HG03442 (cell line): Measurements from ENCODE around the gene PCLO.
"Not testable (repeated sequence)": the region's sequence is repeated elsewhere in the genome, so short reads cannot be mapped to it uniquely, and the experiment has no call there.

Experiments used
- ATAC-seq: cut with Tn5 transposase; IDR thresholded peaks from one replicate; pipeline ENCODE4 v1.9.1; 2021; ENCODE audit warnings: mild to moderate bottlenecking, moderate library complexity; ENCODE audit not compliant: unreplicated experiment

PCLO gene

GRCh38 chr7:83053965-83054364, 108.7 kb downstream of the PCLO start:
- ATAC-seq: no peak

DNA sequence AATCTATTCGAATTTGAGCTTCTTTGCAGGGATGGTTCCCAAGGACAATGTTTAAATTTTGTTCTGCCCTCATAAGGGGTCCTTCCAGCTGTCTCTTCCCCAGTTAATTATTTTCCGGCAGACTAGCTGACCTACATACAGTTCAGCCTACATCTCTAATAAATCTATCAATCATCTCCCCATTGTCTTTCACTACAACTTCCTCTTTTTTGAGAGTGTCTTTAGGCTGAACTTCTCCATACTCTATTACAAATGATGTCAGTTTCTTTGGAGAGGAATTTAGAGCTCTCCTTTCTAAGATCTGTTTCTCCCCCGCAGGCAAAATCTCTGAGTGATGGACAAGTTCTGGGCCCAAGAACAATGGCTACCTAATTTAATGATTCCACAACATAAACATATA, 122.2 kb downstream of the PCLO start:
- no peak for ATAC-seq

- ATAC-seq: no peak
These were observed 123.9 kb downstream of the PCLO start for GRCh38 chr7:83038787-83039186.

DNA sequence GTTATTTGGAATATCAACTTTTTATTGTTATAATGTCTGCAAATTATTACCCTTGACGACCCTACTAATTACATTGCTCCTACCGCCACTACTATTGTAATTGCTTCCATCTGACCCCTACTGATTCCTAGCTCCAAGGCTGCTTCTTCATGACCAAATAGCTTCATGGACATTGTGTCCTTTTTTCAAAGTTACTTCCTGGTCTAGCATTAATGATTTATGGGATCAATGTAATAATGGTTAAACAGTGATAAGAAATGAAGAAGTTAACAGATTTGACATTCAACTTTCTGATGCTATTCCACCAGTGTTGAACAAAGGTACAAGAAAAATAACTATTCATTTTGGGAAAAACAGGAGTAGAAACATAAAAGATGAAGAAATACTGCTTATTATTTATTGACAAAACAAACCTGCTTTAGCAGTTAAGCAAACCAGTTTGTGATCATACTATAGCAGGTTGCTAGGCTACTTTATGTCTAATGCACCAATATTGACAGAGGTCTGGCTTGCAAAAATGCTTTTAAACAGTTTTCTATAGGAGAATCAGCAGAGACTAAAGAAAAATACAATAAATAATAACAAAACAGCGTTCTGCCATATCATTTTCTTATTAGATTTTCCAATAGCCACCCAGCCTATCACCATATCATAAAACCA, 125.8 kb downstream of the PCLO start:
- no peak for ATAC-seq

GRCh38 chr7:83036130-83036529, 126.6 kb downstream of the PCLO start:
- no peak for ATAC-seq

- ATAC-seq: no peak
These were observed 130.5 kb downstream of the PCLO start for GRCh38 chr7:83032195-83032594.

DNA sequence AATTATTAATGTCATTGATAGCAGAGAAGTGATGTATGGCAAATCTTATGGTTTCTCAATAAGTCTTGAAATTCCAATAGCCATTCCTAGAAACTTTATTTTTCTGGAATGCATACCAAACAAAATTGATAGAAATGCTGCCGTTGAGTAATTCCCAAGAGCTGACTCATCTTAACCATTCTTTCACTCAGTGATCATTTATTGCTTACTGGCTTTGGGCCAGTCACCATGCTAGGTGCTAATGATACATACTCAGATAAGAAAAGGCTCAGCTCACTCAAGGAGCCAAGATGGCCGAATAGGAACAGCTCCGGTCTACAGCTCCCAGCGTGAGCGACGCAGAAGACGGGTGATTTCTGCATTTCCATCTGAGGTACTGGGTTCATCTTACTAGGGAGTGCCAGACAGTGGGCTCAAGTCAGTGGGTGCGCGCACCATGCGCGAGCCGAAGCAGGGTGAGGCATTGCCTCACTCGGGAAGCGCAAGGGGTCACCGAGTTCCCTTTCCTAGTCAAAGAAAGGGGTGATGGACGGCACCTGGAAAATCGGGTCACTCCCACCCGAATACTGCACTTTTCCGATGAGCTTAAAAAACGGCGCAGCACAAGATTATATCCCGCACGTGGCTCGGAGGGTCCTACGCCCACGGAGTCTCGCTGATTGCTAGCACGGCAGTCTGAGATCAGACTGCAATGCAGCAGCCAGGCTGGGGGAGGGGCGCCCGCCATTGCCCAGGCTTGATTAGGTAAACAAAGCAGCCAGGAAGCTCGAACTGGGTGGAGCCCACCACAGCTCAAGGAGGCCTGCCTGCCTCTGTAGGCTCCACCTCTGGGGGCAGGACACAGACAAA, 138.6 kb downstream of the PCLO start:
- not testable (repeated sequence) for ATAC-seq

GRCh38 chr7:83021032-83021431, 141.7 kb downstream of the PCLO start:
- no peak for ATAC-seq

DNA sequence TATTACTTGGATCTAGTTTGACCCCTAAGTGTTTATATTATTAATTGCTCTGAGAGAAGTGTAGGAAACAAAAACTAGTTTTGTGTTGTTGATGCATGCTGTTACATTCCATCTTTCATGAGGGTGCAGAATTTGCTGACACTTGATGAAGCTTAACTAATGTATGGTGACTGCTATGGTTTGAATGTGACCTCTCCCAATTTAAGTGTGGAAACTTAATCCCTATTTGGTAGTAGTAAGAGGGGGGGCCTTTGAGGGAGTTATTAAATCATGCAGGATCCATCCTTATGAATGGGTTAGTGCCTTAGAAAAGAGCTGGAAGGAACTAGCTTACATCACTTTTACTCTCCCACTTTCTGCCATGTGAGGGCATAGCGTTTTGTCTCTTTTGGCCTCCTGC, 142.5 kb downstream of the PCLO start:
- ATAC-seq: no peak

GRCh38 chr7:83015916-83016315, 146.8 kb downstream of the PCLO start:
- ATAC-seq: no peak

- ATAC-seq: no peak
These were observed 148.1 kb downstream of the PCLO start for GRCh38 chr7:83014546-83014945.

- ATAC-seq: no peak
These were observed 150.7 kb downstream of the PCLO start for GRCh38 chr7:83011954-83012353.

DNA sequence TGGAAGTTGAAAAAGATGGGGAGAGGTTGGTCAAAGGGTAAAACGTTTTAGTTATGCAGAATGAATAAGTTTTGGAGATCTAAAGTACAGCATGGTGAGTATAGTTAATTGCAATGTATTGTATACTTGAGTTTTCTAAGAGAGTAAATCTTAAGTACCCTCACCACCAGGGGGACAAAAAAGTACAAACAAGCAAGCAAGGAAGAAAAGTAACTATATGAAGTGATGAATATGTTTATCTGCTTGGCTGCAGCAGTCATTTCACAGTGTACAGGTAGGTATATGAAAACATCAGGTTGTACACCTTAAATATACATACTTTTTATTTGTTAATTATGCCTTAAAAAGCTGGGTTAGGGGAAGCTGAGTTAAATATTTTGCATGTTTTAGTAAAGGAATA, 157.3 kb downstream of the PCLO start:
- no peak for ATAC-seq

DNA sequence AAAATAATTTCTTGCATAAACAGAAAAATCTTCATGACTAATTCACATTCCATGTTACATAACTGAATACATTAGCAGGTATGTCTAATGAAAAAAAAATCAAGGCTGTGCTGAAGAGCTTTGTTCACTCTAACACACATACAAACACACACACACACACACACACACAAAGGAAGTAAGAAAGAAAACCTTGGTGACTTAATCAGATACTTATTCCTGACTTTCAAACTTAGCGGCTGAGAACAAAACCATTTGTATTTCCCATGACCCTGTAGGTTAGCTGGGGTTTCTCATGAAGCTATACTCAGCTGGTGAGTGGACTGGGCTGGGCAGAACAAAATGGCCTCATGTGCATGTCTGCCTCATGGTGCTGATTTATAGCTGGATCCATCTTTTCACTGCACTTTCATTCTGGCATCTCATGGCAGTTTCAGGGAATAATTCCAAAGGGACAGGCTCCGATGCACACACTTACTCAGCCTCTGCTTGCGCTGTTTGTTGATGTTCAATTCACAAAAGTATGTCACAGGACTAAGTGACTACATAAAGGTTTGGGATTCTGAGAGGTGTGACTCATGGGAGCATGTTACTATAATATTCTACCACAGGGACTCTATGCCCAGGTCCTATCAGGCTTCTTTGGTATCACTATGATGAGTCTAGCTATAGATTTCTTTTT, 161.2 kb downstream of the PCLO start:
- no peak for ATAC-seq

DNA sequence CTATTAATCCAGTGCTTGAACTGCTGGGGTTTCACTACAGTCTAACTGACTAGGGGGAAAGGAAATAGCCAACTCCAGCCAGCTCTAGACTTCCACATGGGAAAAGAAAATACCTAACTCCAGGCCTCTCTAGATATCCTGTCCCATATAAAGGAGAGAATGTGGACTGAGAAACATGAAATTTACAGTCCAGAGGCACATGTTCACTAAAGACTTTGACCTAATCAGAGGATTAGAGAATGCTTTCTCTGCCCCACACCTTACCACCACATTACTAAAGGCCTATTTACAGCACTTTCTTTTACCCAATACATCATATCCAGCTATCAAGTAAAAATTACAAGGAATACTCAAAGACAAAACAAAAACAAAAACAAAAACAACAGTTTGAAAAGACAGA, 164.2 kb downstream of the PCLO start:
- no peak for ATAC-seq

GRCh38 chr7:82985144-82985802, 177.4 kb downstream of the PCLO start:
- ATAC-seq: no peak

GRCh38 chr7:82980130-82980788, 182.4 kb downstream of the PCLO start:
- no peak for ATAC-seq

DNA sequence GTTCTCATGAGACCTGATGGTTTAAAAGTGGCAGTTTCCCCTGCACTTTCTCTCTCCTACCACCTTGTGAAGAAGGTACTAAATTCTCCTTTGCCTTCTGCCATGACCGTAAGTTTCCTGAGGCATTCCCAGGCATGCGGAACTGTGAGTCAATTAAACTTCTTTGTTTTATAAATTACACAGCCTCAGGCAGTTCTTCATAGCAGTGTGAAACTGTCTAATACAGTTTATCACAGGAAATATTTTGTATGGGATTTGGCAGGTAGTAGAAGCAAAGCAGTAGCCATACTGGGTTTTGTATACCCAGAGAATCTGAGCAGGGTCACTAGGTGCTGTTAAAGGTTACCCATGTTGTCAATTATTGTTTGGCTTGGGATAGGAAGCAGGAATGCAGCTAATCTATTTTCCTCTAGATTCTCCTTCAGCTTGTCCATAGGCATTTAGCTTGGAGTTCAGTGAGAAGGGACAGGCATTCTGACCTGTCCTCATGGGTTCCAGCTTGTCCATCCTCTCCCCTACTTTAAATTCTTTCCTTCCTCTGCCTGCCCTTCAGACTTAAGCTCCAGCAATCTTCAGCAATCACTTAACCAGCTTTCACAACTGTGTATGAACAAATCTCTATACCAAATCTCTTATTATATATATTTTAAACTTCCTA, 186.7 kb downstream of the PCLO start:
- ATAC-seq: no peak

DNA sequence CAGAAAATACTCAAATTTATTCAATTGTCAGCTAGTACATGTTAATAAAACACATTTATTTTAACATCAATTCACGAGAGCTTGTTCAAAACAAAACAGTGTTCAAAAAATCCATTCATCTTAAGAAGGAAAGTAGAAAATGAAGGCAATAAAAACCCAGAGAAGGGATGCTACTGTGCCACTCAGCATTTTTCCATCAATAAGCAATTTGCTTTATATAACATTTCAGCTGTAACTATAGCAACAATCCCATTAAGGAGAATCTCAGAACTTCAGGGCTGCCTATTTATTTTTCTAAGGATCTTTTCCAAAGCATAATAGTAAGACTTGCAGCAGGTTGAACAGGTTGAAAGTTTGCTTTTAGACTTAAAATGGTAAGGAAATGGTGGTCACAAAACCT, 190.5 kb downstream of the PCLO start:
- no peak for ATAC-seq
